ENCODE measurements around the gene SGPL1. TPM values are rescaled to one million over a fixed set of nuclear protein-coding genes. Genes with fewer than 3 reads are reported as not detected.

Gene SGPL1
- total RNA-seq, 1 experiment from 2014 or later, result 52.6 TPM

GRCh38 chr10:70829543-70829942 lies 13.8 kb downstream of the SGPL1 start:
- Mint-ChIP-seq H3K4me1 (peaks cover 0 to 8% of the 10 kb centered on the region in 2 experiments; a peak in 2 of 4 replicates), H3K9me3 (no peaks in the 10 kb centered on the region; a peak in 1 of 5 replicates), H3K27ac (no peak overlapping the region), H3K36me3 (ENCODE audit: insufficient read depth in 1 of 3, low read depth in 3 of 3) (peaks cover 5 to 22% (median 19%) of the 10 kb centered on the region in 3 experiments), H3K4me3 (no peak overlapping the region), H3K27me3 (ENCODE audit: low read depth) (no peaks in the 10 kb centered on the region)
- H2AFZ ChIP-seq (ENCODE audit: low read length), result no peak overlapping the region
- DNase-seq, result no peak
- H3K79me2 ChIP-seq (ENCODE audit: insufficient read depth, low read length), result peaks cover 1% of the 10 kb centered on the region; the same call in 1 of the 2 replicates
- H2BK5ac ChIP-seq (ENCODE audit: insufficient read length, low read length), result no peak overlapping the region
- no peak overlapping the region for H3K56ac ChIP-seq (ENCODE audit: insufficient read length, low read depth, low read length)
- H4K8ac ChIP-seq (replicated peaks; ENCODE audit: insufficient read length, low read depth, low read length), result no peak overlapping the region
- no peak overlapping the region for H3K4me2 ChIP-seq (ENCODE audit: insufficient read depth, insufficient read length, low read length)
- H4K20me1 ChIP-seq (ENCODE audit: control insufficient read depth, insufficient read depth, insufficient read length), result no peaks in the 10 kb centered on the region
- H3K18ac ChIP-seq (ENCODE audit: insufficient read length, low read depth, low read length), result no peak overlapping the region
- H2BK15ac ChIP-seq (ENCODE audit: low read depth, low read length), result no peak overlapping the region
- H3K79me1 ChIP-seq (ENCODE audit: insufficient read depth, low read depth, low read length, poor library complexity, severe bottlenecking), result peaks cover 3% of the 10 kb centered on the region
- no peaks in the 10 kb centered on the region for H3K27me3 ChIP-seq (ENCODE audit: insufficient read depth, low read length)
- no peak overlapping the region for H3T11ph ChIP-seq (ENCODE audit: low read length)
- H2BK20ac ChIP-seq (ENCODE audit: low read depth, low read length, poor library complexity, severe bottlenecking), result no peak overlapping the region
- no peak overlapping the region for H3K14ac ChIP-seq (ENCODE audit: insufficient read depth, low read length)
- H3K27ac ChIP-seq (ENCODE audit: insufficient read length, low read depth, low read length), result no peak overlapping the region
- H2BK12ac ChIP-seq (ENCODE audit: insufficient read length, low read depth, low read length), result no peak overlapping the region
- H3K9ac ChIP-seq (ENCODE audit: extremely low read depth, insufficient read length, low read length), result no peak overlapping the region
- no peak overlapping the region for H2BK120ac ChIP-seq (ENCODE audit: low read depth, low read length, poor library complexity, severe bottlenecking)
- H4K5ac ChIP-seq (ENCODE audit: insufficient read length, low read depth, low read length), result no peak overlapping the region
- H3K4ac ChIP-seq (ENCODE audit: low read depth, low read length), result no peak overlapping the region
- no peak overlapping the region for H3K23ac ChIP-seq (ENCODE audit: insufficient read length, low read depth, low read length)
- no CpG with 5 or more reads among the region's 5 CpGs for WGBS (ENCODE audit: extremely low coverage, insufficient read length, low lambda C conversion rate)
- no peak for TF ChIP-seq CTCF (conservative IDR thresholded peaks at IDR 0.05)
- H2AK5ac ChIP-seq (ENCODE audit: insufficient read length, low read length), result no peak overlapping the region
- no peaks in the 10 kb centered on the region for H3K9me3 ChIP-seq (ENCODE audit: control insufficient read depth, low read depth, low read length)
- H4K91ac ChIP-seq (ENCODE audit: insufficient read length, low read depth, low read length), result no peak overlapping the region
- no peaks in the 10 kb centered on the region for H3K23me2 ChIP-seq (ENCODE audit: insufficient read length, low read depth, low read length, poor library complexity, severe bottlenecking)
- no peaks in the 10 kb centered on the region for H3K4me1 ChIP-seq (ENCODE audit: insufficient read depth, low read length)
